Sigmoid colon (tissue), 7 donors: ENCODE results near the gene RELN. TPM values are rescaled to one million over a fixed set of nuclear protein-coding genes. Genes with fewer than 3 reads are reported as not detected.

ENCODE experiments used
- DNase-seq: peaks from one replicate; pipeline ENCODE4 v3.0.0-alpha.2; 2019
- H3K27ac ChIP-seq, 4 donors: fragments of 200-600 bp; sonication (generic); one replicate each; pipeline ENCODE4 v1.5.1; 2016 to 2019; ENCODE audit warnings: mild to moderate bottlenecking in 1 of 4
- H3K27me3 ChIP-seq, 3 donors: fragments of 200-600 bp; sonication (generic); one replicate each; pipeline ENCODE4 v1.5.1; 2019; ENCODE audit warnings: mild to moderate bottlenecking in 1 of 3
- H3K36me3 ChIP-seq, 4 donors: fragments of 200-600 bp; sonication (generic); one replicate each; pipeline ENCODE4 v1.5.1; 2016 to 2019
- H3K4me1 ChIP-seq, 4 donors: fragments of 200-600 bp; sonication (generic); one replicate each; pipeline ENCODE4 v1.5.1; 2017 to 2019
- H3K4me3 ChIP-seq, 4 donors: fragments of 200-600 bp; sonication (generic); one replicate each; pipeline ENCODE4 v1.5.1; 2017 to 2019; ENCODE audit warnings: mild to moderate bottlenecking in 2 of 4, moderate library complexity in 1 of 4
- H3K9me3 ChIP-seq, 4 donors: fragments of 200-600 bp in 3 of 4; sonication (generic) in 3 of 4; one replicate each; pipeline versions ENCODE4 v1.5.1 to v1.6.1; 2013 to 2019
- CTCF ChIP-seq, 4 experiments: fragments of 450-650 bp in 3 of 4; fragments of 200-600 bp in 1 of 4; IDR thresholded peaks; one replicate each; pipeline ENCODE4 v1.5.1; 2016 to 2019; ENCODE audit warnings: antibody characterized with exemption in 4 of 4, mild to moderate bottlenecking in 3 of 4, moderate library complexity in 2 of 4
- EP300 ChIP-seq, 4 donors: sonication (generic); formaldehyde crosslinking; IDR thresholded peaks; one replicate each; pipeline ENCODE4 v1.6.1; 2017; ENCODE audit warnings: antibody characterized with exemption in 4 of 4
- POLR2A ChIP-seq, 2 donors: fragments of 450-650 bp; IDR thresholded peaks; one replicate each; pipeline ENCODE4 v1.6.1; 2016; ENCODE audit warnings: antibody characterized with exemption in 2 of 2, mild to moderate bottlenecking in 2 of 2, moderate library complexity in 2 of 2
- POLR2AphosphoS5 ChIP-seq, 4 donors: sonication (generic); formaldehyde crosslinking; IDR thresholded peaks; one replicate each; pipeline ENCODE4 v1.6.1; 2017; ENCODE audit warnings: antibody characterized with exemption in 4 of 4
- WGBS, 2 donors: extraction: QIAGEN DNeasy Blood & Tissue Kit; methylation state at CpG; one replicate each; pipeline ENCODE4 v1.1.7; 2013; 5-methylcytosine and 5-hydroxymethylcytosine counted together
- intact Hi-C: fragments of 100-400 bp; cut with DNase I; formaldehyde crosslinking; loops from one replicate; pipeline ENCODE4 v1.15.1; 2023
- polyA plus RNA-seq, 3 donors: library from polyadenylated mRNA; stranded (reverse); fragments of 200-250 nt; gene quantifications; one replicate each; pipeline ENCODE4 v1.2.3, GENCODE V29; 2013
- total RNA-seq, 4 donors: library from RNA; depleted of rRNA; stranded (reverse); fragments of >200 nt; gene quantifications; one replicate each; pipeline ENCODE4 v1.1.0, GENCODE V29; 2016
- donor health status: healthy with polysubstance abuse.
- donor health status: Bipolar disorder and iron deficiency.
- donor health status: healthy.

RELN gene
- total and polyA plus RNA-seq, 7 donors, result under 0.01 to 9.2 (median 4.3) TPM; not detected in 1

- intact Hi-C loops, result loop anchor here (5.0 kb wide), 1 partner anchor 586 kb away; no protein-coding TSS in a partner anchor
These were observed 417.9 kb downstream of the RELN start for GRCh38 chr7:103571586-103571985.

GRCh38 chr7:103569621-103570305, 419.7 kb downstream of the RELN start:
- peaks cover 0 to 5% (median 0%) of the 10 kb centered on the region in 4 donors for H3K4me1 ChIP-seq
- no peak for DNase-seq
- no peaks in the 10 kb centered on the region for H3K9me3 ChIP-seq
- H3K36me3 ChIP-seq, result no peaks in the 10 kb centered on the region
- WGBS, 2 donors, result 78 to 86% methylated on average over 4 of the region's 4 CpGs
- peak overlapping the region in 1 of 4 donors; percentile 3 for H3K27ac ChIP-seq
- H3K27me3 ChIP-seq, result no peaks in the 10 kb centered on the region
- intact Hi-C loops, result loop anchor here (5.0 kb wide), 1 partner anchor 588 kb away; no protein-coding TSS in a partner anchor
- no peak overlapping the region for H3K4me3 ChIP-seq
- TF ChIP-seq CTCF (IDR thresholded peaks at IDR 0.05), result no peak
- TF ChIP-seq POLR2AphosphoS5 (IDR thresholded peaks at IDR 0.05), result no peak
- no peak for TF ChIP-seq POLR2A (IDR thresholded peaks at IDR 0.05)
- TF ChIP-seq EP300 (IDR thresholded peaks at IDR 0.05), result no peak

More at GRCh38 chr7:103571586-103571985, 417.9 kb downstream of the RELN start:
- TF ChIP-seq CTCF (IDR thresholded peaks at IDR 0.05) (no peak), POLR2AphosphoS5 (IDR thresholded peaks at IDR 0.05) (no peak), POLR2A (IDR thresholded peaks at IDR 0.05) (no peak), EP300 (IDR thresholded peaks at IDR 0.05) (no peak)
- 17 to 42% methylated on average over 4 of the region's 4 CpGs for WGBS, 2 donors
- H3K27ac ChIP-seq, result no peak overlapping the region
- peaks cover 0 to 5% (median 0%) of the 10 kb centered on the region in 4 donors for H3K4me1 ChIP-seq
- no peak for DNase-seq
- H3K9me3 ChIP-seq, result no peaks in the 10 kb centered on the region
- no peaks in the 10 kb centered on the region for H3K36me3 ChIP-seq
- H3K4me3 ChIP-seq, result no peak overlapping the region
- no peaks in the 10 kb centered on the region for H3K27me3 ChIP-seq

- no peak for TF ChIP-seq POLR2AphosphoS5 (IDR thresholded peaks at IDR 0.05)
- no peak for TF ChIP-seq EP300 (IDR thresholded peaks at IDR 0.05)
- no peak for TF ChIP-seq CTCF (IDR thresholded peaks at IDR 0.05)
- no peak for TF ChIP-seq POLR2A (IDR thresholded peaks at IDR 0.05)
- Histone ChIP-seq H3K9me3 (no peaks in the 10 kb centered on the region), H3K4me3 (no peak overlapping the region), H3K27ac (no peak overlapping the region), H3K36me3 (no peaks in the 10 kb centered on the region), H3K27me3 (no peaks in the 10 kb centered on the region), H3K4me1 (peaks cover 0 to under 1% (median 0%) of the 10 kb centered on the region in 4 donors)
- DNase-seq, result no peak
- WGBS, 2 donors, result 71 to 89% methylated on average over 2 of the region's 2 CpGs
- intact Hi-C loops, result no loop called here
These were observed 425.0 kb downstream of the RELN start for GRCh38 chr7:103564416-103564815.

GRCh38 chr7:103560136-103560535, 429.3 kb downstream of the RELN start:
- WGBS, 2 donors, result 58 to 71% methylated on average over 1 of the region's 1 CpG
- no peak overlapping the region for H3K27ac ChIP-seq
- no peaks in the 10 kb centered on the region for H3K9me3 ChIP-seq
- intact Hi-C loops, result no loop called here
- H3K36me3 ChIP-seq, result no peaks in the 10 kb centered on the region
- no peaks in the 10 kb centered on the region for H3K4me1 ChIP-seq
- DNase-seq, result no peak
- no peaks in the 10 kb centered on the region for H3K27me3 ChIP-seq
- H3K4me3 ChIP-seq, result no peak overlapping the region
- no peak for TF ChIP-seq POLR2A (IDR thresholded peaks at IDR 0.05)
- TF ChIP-seq POLR2AphosphoS5 (IDR thresholded peaks at IDR 0.05), result no peak
- TF ChIP-seq EP300 (IDR thresholded peaks at IDR 0.05), result no peak
- TF ChIP-seq CTCF (IDR thresholded peaks at IDR 0.05), result no peak
